T-helper 2 cell treated with Interferon-gamma antibody and Interleukin-4, amounts not matched to agents 100 ng/mL and 5 ng/mL, for 36 hours (primary cell): Measurements from ENCODE around the gene CEMIP. TPM values are rescaled to one million over a fixed set of nuclear protein-coding genes. Genes with fewer than 3 reads are reported as not detected.

Experiments used
- intact Hi-C: fragments of 100-400 bp; cut with micrococcal nuclease; formaldehyde crosslinking; loops from one replicate; pipeline ENCODE4 v1.15.1; 2023
- total RNA-seq: library from RNA; stranded (reverse); gene quantifications from 2 replicates; pipeline ENCODE4 v1.2.3, GENCODE V29; 2022

CEMIP gene
- total RNA-seq, 1 donor from 2014 or later, result 0.91 TPM

- intact Hi-C loops, result no loop called here
Measured at GRCh38 chr15:80885016-80885579, 105.9 kb downstream of the CEMIP start.

- intact Hi-C loops, result no loop called here
Measured at GRCh38 chr15:80887148-80887547, 108.0 kb downstream of the CEMIP start.

- intact Hi-C loops, result no loop called here
Measured at GRCh38 chr15:80888846-80889245, 109.7 kb downstream of the CEMIP start.

GRCh38 chr15:80890341-80891005 lies 111.3 kb downstream of the CEMIP start:
- intact Hi-C loops, result no loop called here

GRCh38 chr15:80891006-80891405 lies 111.8 kb downstream of the CEMIP start:
- intact Hi-C loops, result no loop called here

- intact Hi-C loops, result no loop called here
Measured at GRCh38 chr15:80892414-80892813, 113.2 kb downstream of the CEMIP start.

- intact Hi-C loops, result no loop called here
Measured at GRCh38 chr15:80893777-80894176, 114.6 kb downstream of the CEMIP start.

- intact Hi-C loops, result no loop called here
Measured at GRCh38 chr15:80895091-80895490, 115.9 kb downstream of the CEMIP start.

- intact Hi-C loops, result no loop called here
Measured at GRCh38 chr15:80895965-80896364, 116.8 kb downstream of the CEMIP start.

- intact Hi-C loops, result no loop called here
Measured at GRCh38 chr15:80898040-80898439, 118.9 kb downstream of the CEMIP start.

- intact Hi-C loops, result no loop called here
Measured at GRCh38 chr15:80902298-80902801, 123.2 kb downstream of the CEMIP start.

- intact Hi-C loops, result no loop called here
Measured at GRCh38 chr15:80904998-80905397, 125.8 kb downstream of the CEMIP start.

- intact Hi-C loops, result no loop called here
Measured at GRCh38 chr15:80906159-80906766, 127.1 kb downstream of the CEMIP start.

- intact Hi-C loops, result no loop called here
Measured at GRCh38 chr15:80911821-80912220, 132.7 kb downstream of the CEMIP start.

- intact Hi-C loops, result no loop called here
Measured at GRCh38 chr15:80912673-80913072, 133.5 kb downstream of the CEMIP start.

- intact Hi-C loops, result no loop called here
Measured at GRCh38 chr15:80913541-80913940, 134.4 kb downstream of the CEMIP start.

GRCh38 chr15:80915472-80915871 lies 136.3 kb downstream of the CEMIP start:
- intact Hi-C loops, result no loop called here

GRCh38 chr15:80916056-80916455 lies 136.9 kb downstream of the CEMIP start:
- intact Hi-C loops, result no loop called here

- intact Hi-C loops, result no loop called here
Measured at GRCh38 chr15:80918196-80918783, 139.1 kb downstream of the CEMIP start.

GRCh38 chr15:80920271-80920699 lies 141.1 kb downstream of the CEMIP start:
- intact Hi-C loops, result no loop called here

GRCh38 chr15:80921736-80922410 lies 142.7 kb downstream of the CEMIP start:
- intact Hi-C loops, result no loop called here

GRCh38 chr15:80923668-80924067 lies 144.5 kb downstream of the CEMIP start:
- intact Hi-C loops, result no loop called here
